Limb (tissue), 2 donors: ENCODE results near the gene YY1AP1.
"Not testable (repeated sequence)": the region's sequence is repeated elsewhere in the genome, so short reads cannot be mapped to it uniquely, and the experiment has no call there.

Experiments
- DNase-seq, 2 donors: peaks; one replicate each; pipeline ENCODE4 v3.0.0-alpha.2; 2016; ENCODE audit errors: extremely low spot score in 2 of 2

YY1AP1 gene, protein sequence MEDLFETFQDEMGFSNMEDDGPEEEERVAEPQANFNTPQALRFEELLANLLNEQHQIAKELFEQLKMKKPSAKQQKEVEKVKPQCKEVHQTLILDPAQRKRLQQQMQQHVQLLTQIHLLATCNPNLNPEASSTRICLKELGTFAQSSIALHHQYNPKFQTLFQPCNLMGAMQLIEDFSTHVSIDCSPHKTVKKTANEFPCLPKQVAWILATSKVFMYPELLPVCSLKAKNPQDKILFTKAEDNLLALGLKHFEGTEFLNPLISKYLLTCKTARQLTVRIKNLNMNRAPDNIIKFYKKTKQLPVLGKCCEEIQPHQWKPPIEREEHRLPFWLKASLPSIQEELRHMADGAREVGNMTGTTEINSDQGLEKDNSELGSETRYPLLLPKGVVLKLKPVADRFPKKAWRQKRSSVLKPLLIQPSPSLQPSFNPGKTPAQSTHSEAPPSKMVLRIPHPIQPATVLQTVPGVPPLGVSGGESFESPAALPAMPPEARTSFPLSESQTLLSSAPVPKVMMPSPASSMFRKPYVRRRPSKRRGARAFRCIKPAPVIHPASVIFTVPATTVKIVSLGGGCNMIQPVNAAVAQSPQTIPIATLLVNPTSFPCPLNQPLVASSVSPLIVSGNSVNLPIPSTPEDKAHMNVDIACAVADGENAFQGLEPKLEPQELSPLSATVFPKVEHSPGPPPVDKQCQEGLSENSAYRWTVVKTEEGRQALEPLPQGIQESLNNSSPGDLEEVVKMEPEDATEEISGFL

DNA sequence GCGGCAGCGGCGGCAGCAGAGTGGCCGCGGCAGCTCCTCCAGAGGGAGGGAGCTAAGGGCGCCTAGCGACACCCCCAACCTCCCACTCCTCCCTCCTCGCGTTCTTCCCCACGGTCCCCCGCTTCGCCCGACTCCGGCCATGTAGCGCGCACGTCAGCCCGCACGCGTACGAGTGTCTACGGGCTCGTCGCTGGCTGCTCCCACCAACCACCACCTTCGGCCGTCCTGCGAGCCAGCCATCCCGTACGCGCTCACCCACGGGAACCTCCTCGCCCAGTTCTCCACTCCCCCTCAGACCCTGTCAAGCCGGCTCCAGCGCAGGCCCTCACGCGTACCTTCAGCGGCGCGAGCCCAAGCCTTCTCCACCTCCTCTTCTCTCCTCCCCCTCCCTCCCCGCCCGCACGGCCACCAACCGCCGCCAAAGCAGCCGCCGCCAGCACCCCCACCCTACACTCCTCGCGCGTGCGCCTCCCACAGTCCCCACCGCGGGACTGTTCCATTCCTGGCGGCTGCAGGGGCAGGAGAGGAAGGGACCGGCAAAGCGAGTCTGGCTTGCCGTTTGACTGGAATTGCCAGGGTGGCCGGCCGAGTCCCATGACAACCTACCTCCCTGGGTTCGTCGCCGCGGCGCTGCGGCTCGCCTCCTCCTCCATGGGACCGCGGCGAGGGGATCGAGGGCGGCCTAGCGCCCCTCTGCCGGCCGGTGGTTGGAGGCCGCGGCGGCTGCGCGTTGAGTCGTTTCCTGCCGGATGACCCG, at the start of gene YY1AP1:
Gene YY1AP1, minus strand, starts transcription at position 451 of the 757 bp plus-strand sequence. CDS start 8,338 bp downstream, outside the sequence.
- DNase-seq: peak; percentile 93 to 96

DNA sequence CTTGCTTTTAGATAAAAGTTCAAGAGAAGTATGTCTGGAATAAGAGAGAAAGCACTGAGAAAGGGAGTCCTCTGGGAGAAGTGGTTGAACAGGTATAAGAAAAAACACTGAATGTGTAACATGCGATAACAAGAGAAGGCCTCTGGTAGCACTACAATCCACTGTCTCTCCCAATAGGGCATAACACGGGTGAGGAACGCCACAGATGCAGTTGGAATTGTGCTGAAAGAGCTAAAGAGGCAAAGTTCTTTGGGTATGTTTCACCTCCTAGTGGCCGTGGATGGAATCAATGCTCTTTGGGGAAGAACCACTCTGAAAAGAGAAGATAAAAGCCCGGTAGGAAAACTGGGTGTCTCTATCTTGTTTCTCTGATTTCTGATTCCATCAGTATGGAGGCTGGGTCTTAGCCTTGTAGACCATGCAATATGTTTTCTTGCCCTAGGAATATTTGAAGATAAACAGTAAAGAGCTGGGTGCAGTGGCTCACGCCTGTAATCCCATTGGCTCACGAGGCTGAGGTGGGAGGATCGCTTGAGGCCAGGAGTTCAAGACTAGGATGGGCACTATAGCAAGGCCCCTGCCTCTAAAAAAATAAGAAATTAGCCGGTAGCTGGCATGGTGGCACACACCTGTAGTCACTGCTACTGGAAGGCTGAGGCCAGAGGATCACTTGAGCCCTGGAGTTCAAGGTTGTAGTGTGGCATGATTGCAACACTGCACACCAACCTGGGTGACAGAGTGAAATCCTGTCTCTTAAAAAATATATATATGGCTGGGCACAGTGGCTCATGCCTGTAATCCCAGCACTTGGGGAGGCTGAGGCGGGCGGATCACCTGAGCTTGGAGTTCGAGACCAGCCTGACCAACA, 40.7 kb upstream of the YY1AP1 start:
- peak; percentile 18 to 53 for DNase-seq

DNA sequence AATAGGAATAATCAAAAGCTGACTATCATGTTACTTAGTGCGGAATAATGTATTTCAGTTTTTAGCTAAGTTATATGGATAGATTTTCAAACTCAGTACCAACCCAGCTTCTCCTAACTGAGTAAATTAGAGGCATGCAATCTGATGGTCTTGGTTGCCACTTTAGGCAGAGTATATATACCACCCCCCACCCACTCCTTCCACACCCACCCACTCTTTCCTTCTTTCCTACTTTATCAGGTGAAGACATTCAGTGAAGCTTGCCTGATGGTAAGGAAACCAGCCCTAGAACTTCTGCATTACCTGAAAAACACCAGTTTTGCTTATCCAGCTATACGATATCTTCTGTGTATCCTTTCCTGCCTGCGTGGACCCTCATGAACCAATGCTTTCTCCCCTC, 36.6 kb upstream of the YY1AP1 start:
- DNase-seq: no peak

DNA sequence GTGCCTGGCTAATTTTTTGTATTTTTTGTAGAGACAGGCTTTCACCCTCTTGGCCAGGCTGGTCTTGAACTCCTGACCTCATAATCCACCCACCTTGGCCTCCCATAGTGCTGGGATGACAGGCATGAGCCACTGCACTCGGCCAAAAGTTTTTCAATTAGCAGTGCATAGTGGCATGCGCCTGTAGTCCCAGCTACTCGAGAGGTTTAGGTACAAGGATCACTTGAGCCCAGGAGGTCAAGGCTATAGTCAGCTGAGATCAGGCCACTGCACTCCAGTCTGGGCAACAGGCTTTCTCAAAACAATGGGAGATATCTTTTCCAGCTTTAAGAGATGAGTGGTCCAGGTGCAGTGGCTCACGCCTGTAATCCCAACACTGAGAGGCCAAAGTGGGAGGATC, 31.1 kb upstream of the YY1AP1 start:
- DNase-seq: no peak

DNA sequence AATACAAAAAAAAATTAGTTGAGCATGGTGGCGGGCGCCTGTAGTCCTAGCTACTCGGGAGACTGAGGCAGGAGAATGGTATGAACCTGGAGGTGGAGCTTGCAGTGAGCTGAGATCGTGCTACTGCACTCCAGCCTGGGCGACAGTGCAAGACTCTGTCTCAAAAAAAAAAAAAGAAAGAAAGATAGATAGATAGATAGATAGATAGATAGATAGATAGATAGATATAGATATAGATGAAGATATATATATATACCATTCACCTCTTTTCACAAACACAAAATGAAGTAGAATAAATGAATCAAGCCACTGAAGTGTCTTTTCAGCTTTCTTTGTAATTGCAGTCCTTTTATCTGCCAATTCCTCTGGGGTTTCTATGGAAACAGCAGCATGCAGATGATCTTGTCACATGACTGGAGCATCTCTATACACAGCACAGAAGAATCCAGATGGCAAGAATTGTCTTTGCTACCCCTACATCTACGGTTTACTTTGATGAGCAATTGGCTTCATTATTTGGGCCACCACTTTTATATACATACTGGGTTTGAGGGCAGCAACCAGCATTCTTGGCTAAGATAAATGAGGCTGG, 30.0 kb upstream of the YY1AP1 start:
- not testable (repeated sequence) for DNase-seq

DNA sequence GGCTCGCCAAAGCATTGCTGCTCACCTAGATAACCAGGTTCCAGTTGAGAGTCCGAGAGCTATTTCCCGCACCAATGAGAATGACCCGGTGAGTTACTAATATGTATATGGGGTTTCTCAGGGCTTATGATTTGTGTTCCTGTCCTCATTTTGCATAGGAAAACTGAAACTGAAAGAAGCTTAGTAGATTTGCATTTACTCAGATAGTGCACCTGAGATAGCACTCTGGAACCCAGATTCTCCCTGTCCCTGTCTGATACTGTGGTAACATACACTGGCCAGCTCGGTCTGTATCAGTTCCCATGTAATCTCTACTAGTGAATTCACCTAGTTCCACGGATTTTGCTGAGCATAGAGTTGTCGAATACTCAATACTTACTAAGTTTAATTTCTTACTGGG, 28.5 kb upstream of the YY1AP1 start:
- DNase-seq: no peak

DNA sequence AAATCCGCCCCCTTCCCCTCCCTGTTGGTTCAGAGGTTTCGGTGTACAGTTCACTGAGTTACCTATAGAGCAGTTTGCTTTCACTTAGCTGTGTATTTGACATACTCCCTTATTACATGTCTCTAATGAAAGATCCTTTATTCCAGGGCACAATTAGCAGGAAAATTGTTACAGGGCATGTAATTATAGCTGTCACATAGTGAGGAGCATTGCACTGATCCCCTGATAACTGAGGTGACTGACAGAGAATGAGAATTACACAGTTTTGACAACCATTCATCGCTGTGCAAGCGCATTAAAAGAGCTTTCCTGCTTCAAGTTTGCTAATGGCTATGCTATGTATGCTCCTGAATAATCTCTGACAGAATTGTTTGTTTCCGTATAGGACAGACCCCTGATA, 27.2 kb upstream of the YY1AP1 start:
- no peak for DNase-seq

DNA sequence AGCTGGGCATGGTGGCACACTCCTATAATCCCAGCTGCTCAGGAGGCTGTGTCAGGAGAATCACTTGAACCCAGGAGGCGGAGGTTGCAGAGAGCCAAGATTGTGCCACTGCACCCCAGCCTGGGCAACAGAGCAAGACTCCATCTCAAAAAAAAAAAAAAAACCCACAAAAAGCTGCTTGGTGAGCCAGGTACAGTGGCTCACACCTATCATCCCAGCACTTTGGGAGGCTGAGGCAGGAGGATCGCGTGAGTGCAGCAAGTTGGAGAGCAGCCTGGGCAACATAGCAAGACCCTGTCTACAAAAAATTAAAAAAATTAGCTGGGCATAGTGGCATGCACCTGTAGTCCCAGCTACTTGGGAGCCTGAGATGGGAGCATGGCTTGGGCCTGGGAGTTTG, 26.5 kb upstream of the YY1AP1 start:
- not testable (repeated sequence) for DNase-seq

DNA sequence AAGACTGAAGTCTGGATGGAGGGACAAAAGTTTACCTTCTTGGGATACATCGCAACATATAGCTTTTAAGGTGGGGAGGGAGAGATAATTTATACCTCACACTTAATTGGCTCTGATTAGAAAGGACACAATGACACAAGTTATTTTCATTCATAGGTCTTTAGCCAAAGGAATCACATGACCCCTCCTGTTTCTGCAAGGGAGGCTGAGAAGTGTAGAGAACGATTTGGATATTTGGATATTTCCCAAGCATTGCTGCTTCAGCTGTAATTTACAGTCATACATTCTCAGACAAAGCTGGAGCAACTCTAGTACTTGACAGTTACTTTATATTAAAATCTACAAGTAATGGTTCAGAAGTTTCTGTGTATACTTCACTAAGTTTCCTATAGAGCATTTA, 24.5 kb upstream of the YY1AP1 start:
- DNase-seq: no peak

DNA sequence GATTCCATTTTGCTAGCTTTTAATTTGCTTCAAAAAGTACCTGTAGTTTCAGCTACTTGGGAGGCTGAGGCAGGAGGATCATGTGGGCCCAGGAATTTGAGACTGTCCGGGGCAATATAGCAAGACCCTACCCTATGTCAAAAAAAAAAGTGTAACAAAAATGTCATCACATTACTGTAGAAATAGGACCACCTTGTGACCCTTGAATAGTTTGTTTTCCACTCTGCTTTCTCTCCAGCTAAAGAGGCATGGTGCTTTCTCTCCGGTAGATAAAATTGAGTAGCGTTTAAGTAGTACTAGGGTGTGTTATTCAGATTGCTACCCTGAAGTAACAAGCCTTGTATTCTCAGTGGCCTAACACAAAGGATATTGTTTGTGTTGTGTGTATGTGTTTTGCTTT, 24.1 kb upstream of the YY1AP1 start:
- DNase-seq: not testable (repeated sequence)

DNA sequence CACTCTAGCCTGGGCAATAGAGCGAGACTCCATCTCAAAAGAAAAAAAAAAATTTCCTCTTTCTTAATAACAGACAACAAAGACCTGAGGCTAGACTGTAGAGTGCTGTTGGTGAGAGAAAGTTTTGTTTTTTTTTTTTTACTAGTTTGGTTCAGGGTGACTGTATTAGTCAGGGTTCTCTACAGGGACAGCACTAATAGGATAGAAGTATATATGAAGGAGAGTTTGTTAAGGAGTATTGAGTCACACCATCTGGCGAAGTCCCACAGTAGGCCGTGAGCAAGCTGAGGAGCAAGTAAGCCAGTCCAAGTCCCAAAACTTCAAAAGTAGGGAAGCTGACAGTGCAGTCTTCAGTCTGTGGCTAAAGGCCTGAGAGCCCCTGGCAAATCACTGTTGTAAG, 22.9 kb upstream of the YY1AP1 start:
- DNase-seq: not testable (repeated sequence)

DNA sequence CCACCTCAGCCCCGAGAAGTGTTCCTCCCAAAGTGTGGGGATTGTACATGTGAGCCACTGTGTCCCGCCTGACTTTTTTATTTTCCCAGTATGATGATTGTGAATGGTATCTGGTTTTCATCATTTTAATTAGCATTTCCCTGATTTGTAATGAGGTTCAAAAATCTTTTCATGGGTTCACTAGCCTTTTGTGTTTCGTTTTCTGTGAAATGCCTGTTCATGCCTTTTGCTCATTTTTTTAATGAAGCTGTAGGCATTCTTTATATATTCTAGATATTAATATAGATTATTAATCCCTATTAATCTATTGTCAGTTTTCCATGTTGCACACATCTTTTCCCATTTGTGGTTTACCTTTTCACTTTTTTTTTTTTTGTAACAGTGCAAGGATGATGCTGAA, 20.8 kb upstream of the YY1AP1 start:
- DNase-seq: no peak

DNA sequence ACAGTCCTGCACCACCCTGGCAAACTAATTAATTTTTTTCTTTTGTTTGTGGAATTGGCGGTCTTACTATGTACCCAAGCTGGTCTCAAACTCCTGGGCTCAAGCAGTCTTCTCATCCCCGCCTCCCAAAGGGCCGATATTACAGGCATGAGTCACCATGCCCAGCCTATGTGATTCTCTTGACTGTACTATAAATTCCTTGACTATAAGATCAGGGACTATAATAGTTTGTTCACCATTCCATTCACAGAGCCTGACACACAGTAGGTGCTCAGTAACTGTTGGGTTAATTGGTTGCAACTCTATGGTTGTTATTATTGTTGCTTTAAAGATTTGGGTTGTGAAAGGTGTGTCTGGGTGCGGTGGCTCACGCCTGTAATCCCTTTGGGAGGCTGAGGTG, 17.6 kb upstream of the YY1AP1 start:
- no peak for DNase-seq

DNA sequence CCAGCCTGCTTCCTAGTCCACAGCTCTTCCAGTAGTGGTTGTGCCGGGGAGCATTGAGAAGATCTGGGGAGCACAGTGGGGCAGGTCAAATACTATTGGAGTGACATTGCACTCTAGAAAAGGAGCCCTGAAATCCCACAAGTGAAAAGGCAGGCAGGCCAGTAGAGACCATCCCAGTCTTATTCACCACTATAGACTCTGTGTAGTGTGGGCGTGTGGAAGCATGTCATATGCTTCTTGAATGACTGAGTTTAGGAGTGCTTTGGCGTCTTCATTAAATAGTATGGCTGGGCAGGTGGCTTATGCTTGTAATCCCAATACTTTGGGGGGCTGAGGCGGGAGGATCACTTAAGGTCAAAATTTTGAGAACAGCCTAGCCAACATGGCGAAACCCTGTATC, 15.8 kb upstream of the YY1AP1 start:
- DNase-seq: not testable (repeated sequence)

DNA sequence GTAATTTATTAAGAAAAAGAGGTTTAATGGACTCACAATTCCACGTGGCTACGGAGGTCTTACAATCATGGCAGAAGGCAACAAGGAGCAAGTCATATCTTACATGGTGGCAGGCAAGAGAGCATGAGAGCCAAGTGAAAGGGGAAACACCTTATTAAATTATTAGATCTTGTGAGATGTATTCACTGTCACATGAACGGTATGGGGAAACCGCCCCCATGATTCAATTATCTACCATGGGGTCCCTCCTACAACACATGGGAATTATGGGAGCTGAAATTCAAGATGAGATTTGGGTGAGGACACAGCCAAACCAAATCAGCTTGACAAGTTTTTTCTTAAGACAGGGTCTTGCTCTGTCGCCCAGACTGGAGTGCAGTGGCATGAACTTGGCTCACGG, 14.6 kb upstream of the YY1AP1 start:
- no peak for DNase-seq

DNA sequence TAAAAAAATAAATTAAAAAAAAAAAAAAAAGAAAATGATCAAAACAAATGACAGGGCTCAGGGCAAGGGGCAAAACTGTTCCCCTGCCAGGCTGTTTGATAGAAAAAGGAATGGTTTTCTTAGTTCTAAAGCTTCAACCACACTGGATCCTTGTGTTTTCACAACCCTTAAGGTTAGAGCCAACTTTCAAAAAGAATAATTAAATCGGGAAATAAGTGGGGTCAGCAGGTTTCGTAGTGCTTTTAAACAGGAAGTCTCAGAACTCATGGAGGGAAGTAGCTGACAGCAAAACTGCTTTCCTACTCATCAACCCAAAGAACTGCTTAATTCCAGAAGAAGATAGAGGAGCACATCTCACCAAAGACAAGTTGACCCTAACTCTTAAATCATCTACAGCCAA, 13.1 kb upstream of the YY1AP1 start:
- not testable (repeated sequence) for DNase-seq

DNA sequence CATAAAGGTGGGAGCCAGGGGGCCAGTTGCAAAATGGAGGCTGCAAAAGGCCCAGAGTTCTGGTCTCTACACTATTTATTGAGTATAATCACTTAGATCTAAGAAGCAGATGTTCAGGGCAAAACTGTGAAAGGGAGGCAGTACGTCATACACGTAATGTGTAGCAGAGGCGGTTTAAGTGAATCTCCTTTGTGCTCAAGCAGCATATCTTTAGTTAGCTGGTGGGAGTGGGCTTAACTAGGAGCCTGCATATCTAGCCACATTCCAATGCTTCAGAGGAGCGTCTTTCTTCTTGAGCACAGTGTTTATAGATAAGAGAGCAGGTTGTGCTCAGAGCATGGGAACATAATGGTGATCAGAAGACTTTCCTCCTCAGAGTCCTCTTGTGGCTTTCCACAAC, 10.5 kb upstream of the YY1AP1 start:
- DNase-seq: not testable (repeated sequence)

DNA sequence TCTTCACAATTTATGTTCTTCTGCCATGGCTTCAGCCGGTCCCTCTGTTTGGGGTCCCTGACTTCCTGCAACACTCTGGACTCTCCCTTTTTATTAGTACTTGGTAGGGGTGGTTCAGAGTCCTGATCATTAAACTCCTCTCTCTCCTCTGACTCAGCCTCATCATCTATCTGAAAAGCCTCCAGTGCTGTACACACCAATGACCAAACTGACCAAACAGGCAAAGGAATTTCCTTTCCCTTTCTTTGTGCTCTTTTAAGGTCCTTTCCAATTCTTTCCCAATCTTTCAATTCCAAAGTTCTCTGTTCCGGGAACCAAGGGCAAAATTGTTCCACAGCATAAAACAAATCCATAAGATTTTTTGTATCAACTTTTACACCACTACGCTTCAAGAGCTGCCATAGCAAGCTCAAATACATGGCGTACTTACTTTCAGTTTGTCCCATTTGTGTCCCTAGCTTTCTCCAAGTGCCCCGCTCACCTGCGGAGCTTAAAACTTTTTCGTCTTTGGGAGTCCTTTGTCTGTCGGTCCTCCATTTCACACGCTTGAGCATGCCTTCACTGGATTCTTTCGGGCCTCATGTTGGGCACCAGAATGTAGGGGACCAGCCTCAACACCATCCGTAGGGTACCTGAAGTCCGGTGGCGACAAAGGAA, 9.9 kb upstream of the YY1AP1 start:
- DNase-seq: no peak

DNA sequence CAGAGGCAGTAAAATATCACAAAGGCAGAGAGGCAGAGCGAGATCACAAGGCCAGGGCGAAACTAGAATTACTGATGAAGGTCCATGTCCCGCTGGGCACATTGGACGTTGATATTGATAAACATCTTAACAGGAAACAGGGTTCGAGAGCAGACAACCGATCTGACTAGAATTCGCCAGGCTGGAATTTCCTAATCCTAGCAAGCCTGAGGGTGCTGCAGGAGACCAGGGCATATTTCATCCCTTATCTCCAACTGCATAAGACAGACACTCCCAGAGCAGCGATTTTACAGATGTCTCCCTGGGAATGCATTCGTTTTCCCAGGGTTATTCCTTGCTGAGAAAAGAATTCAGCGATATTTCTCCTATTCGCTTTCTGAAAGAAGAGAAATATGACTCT, 9.0 kb upstream of the YY1AP1 start:
- DNase-seq: not testable (repeated sequence)

DNA sequence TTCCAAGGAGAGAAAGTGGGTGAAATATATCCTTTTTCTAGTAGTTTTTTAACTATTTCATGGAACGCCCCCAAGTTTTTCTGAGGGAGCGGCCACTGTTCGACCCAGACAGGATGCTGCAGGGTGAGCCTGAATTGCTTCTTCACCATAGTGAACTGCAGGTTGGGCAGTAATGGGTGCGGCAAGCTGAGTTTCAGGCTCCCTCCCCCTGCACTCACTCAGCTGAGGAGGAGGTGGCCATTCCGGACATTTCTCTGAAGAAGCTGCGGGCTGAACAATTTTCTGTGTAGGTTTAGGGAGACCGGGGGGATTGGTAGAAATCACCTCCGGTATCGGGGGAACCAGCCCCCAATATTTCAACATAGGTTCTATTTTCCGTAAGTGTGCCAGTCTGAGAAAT, 8.5 kb upstream of the YY1AP1 start:
- DNase-seq: no peak
